AG10803 (cell line): ENCODE data around the gene HSPB3.
"Not testable (repeated sequence)": the region's sequence is repeated elsewhere in the genome, so short reads cannot be mapped to it uniquely, and the experiment has no call there.

Experiments used
- DNase-seq: peaks from one replicate; pipeline ENCODE4 v3.0.0; 2010; ENCODE audit warnings: low read depth
- H3K4me3 ChIP-seq: 2 replicates; pipeline ENCODE4 v1.5.1; 2011; ENCODE audit warnings: mild to moderate bottlenecking, low read length, control low read depth
- TF ChIP-seq, protein P1 (sequence below): conservative IDR thresholded peaks from 2 replicates; pipeline ENCODE4 v1.5.1; 2011; ENCODE audit warnings: mild to moderate bottlenecking, low read length, control low read depth, inconsistent platforms

The HSPB3 gene

GRCh38 chr5:54421976-54422375 is 33.5 kb upstream of the HSPB3 start:
- H3K4me3 ChIP-seq: no peak overlapping the region
- no peak for DNase-seq
- TF ChIP-seq, protein P1, sequence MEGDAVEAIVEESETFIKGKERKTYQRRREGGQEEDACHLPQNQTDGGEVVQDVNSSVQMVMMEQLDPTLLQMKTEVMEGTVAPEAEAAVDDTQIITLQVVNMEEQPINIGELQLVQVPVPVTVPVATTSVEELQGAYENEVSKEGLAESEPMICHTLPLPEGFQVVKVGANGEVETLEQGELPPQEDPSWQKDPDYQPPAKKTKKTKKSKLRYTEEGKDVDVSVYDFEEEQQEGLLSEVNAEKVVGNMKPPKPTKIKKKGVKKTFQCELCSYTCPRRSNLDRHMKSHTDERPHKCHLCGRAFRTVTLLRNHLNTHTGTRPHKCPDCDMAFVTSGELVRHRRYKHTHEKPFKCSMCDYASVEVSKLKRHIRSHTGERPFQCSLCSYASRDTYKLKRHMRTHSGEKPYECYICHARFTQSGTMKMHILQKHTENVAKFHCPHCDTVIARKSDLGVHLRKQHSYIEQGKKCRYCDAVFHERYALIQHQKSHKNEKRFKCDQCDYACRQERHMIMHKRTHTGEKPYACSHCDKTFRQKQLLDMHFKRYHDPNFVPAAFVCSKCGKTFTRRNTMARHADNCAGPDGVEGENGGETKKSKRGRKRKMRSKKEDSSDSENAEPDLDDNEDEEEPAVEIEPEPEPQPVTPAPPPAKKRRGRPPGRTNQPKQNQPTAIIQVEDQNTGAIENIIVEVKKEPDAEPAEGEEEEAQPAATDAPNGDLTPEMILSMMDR: no peak

DNA sequence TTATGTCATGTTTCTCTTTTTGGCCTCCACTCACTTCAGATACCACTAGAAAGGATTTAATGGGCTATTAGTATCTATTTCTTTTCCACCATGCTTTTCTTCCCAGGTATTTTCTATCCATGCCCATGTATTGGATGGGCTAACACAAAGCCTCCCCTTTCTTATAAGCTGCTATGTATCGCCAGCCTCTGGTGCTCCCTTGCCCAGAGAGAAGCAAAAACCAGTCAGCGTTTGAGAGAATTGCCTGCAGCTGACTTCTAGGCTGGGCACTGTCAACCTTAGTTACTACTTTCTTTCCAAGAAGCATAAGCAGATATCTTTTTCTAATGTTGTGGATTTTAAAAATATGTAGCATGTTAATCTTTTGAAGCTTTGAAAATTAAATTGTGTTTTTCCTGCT is 30.2 kb upstream of the HSPB3 start:
- H3K4me3 ChIP-seq: no peak overlapping the region
- TF ChIP-seq, protein P1: no peak
- DNase-seq: no peak

DNA sequence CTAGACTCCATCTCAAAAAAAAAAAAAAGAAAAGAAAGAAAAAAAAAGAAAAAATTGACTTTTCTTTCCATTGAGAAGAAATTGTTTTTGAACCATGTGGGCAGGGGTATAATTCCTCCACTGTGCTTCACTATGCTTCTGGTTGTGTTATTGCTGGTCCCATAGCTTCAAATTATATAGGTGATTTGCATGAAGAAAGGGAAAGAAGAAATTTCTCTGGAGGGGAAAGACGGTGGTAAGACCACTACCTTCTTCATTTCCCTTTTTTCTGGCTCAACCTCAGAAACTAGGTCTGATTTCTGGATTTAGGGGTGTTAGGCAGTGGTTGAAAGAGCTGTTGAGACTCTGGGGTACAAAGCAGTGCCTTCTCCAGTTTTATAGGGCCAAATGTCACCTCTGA is 29.3 kb upstream of the HSPB3 start:
- no peak for DNase-seq
- TF ChIP-seq, protein P1: no peak
- no peak overlapping the region for H3K4me3 ChIP-seq

- DNase-seq: not testable (repeated sequence)
Observed at GRCh38 chr5:54434650-54435049, 20.8 kb upstream of the HSPB3 start.

GRCh38 chr5:54438620-54439389 is 16.7 kb upstream of the HSPB3 start:
- no peak for DNase-seq
- TF ChIP-seq, protein P1: no peak
- no peak overlapping the region for H3K4me3 ChIP-seq

More at GRCh38 chr5:54434650-54435049, 20.8 kb upstream of the HSPB3 start:
- not testable (repeated sequence) for H3K4me3 ChIP-seq

GRCh38 chr5:54440456-54440893 is 15.0 kb upstream of the HSPB3 start:
- TF ChIP-seq, protein P1: no peak
- no peak overlapping the region for H3K4me3 ChIP-seq
- DNase-seq: no peak

DNA sequence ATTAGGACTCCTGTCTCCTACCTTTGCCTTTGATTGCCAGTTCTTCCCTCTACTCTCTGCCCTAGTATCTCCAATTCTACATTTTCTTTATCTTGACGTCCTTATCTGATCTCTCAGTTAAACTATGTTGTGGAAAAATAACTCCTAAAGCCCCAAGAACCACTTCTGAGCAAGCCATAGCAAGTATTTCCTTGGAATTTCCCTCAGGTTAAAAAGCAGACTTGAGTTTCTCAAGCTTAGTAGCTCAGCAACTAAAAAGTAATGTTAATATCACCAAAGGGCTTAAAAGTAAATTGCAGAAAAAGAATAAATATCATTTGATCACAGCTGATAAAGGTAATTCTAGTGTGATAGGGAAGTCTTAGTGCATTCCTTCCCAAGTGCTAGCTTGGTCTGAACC is 13.2 kb upstream of the HSPB3 start:
- no peak for DNase-seq
- H3K4me3 ChIP-seq: no peak overlapping the region
- TF ChIP-seq, protein P1: no peak
